GM23248 (cell line): Measurements from ENCODE around the gene CAMTA1. TPM values are rescaled to one million over a fixed set of nuclear protein-coding genes. Genes with fewer than 3 reads are reported as not detected.
"Not testable (repeated sequence)": the region's sequence is repeated elsewhere in the genome, so short reads cannot be mapped to it uniquely, and the experiment has no call there.

Experiments used
- DNase-seq: peaks from one replicate; pipeline ENCODE4 v3.0.0-alpha.2; 2015
- H2AFZ ChIP-seq: fragments of 200-600 bp; sonication (generic); 2 replicates; pipeline ENCODE4 v1.6.1; 2016; ENCODE audit warnings: antibody characterized with exemption
- H3F3A ChIP-seq: fragments of 200-600 bp; sonication (generic); 2 replicates; pipeline ENCODE4 v1.6.1; 2016; ENCODE audit warnings: mild to moderate bottlenecking, antibody characterized with exemption, mixed run types; ENCODE audit not compliant: insufficient read depth
- H3K27ac ChIP-seq: fragments of 200-600 bp; sonication (generic); 2 replicates; pipeline ENCODE4 v1.5.1; 2016; ENCODE audit warnings: mild to moderate bottlenecking
- H3K27me3 ChIP-seq: fragments of 200-600 bp; sonication (generic); replicated peaks from 2 replicates; pipeline ENCODE4 v1.6.1; 2016; ENCODE audit warnings: mild to moderate bottlenecking; ENCODE audit not compliant: insufficient read depth
- H3K36me3 ChIP-seq: fragments of 200-600 bp; sonication (generic); 2 replicates; pipeline ENCODE4 v1.6.1; 2016; ENCODE audit warnings: low read depth, mild to moderate bottlenecking
- H3K4me1 ChIP-seq: fragments of 200-600 bp; sonication (generic); 2 replicates; pipeline ENCODE4 v1.6.1; 2016; ENCODE audit warnings: mild to moderate bottlenecking; ENCODE audit not compliant: insufficient read depth
- H3K4me2 ChIP-seq: fragments of 200-600 bp; sonication (generic); one replicate; pipeline ENCODE4 v1.6.1; 2016; ENCODE audit warnings: mild to moderate bottlenecking; ENCODE audit not compliant: unreplicated experiment
- H3K4me3 ChIP-seq: fragments of 200-600 bp; sonication (generic); 2 replicates; pipeline ENCODE4 v1.5.1; 2016; ENCODE audit warnings: mild to moderate bottlenecking
- H3K79me2 ChIP-seq: fragments of 200-600 bp; sonication (generic); 2 replicates; pipeline ENCODE4 v1.6.1; 2016; ENCODE audit warnings: mild to moderate bottlenecking; ENCODE audit not compliant: insufficient read depth
- H3K9ac ChIP-seq: fragments of 200-600 bp; sonication (generic); 2 replicates; pipeline ENCODE4 v1.6.1; 2016; ENCODE audit warnings: mild to moderate bottlenecking
- H3K9me2 ChIP-seq: fragments of 200-600 bp; sonication (generic); 2 replicates; pipeline ENCODE4 v1.6.1; 2016; ENCODE audit warnings: mixed run types, mild to moderate bottlenecking, moderate library complexity; ENCODE audit not compliant: insufficient read depth
- H3K9me3 ChIP-seq: fragments of 200-600 bp; sonication (generic); one replicate; pipeline ENCODE4 v1.6.1; 2017; ENCODE audit warnings: low read depth
- H4K20me1 ChIP-seq: fragments of 200-600 bp; sonication (generic); 2 replicates; pipeline ENCODE4 v1.6.0; 2016; ENCODE audit not compliant: insufficient read depth
- EZH2 ChIP-seq: fragments of 200-600 bp; sonication (generic); IDR thresholded peaks from 2 replicates; pipeline ENCODE4 v1.6.1; 2018; ENCODE audit warnings: antibody characterized with exemption, mild to moderate bottlenecking; ENCODE audit not compliant: insufficient read depth, poor library complexity, severe bottlenecking
- EZH2phosphoT487 ChIP-seq: fragments of 200-600 bp; sonication (generic); IDR thresholded peaks from 2 replicates; pipeline ENCODE4 v1.6.1; 2018; ENCODE audit warnings: antibody characterized with exemption, moderate library complexity, mild to moderate bottlenecking, low read depth; ENCODE audit not compliant: insufficient read depth
- WGBS, 2 experiments: methylation state at CpG; one replicate each; pipeline ENCODE4 v1.1.6; 2015 to 2017; ENCODE audit warnings: low lambda C conversion rate in 2 of 2, low coverage in 1 of 2; ENCODE audit errors: missing lambda C conversion rate in 2 of 2; 5-methylcytosine and 5-hydroxymethylcytosine counted together
- in situ Hi-C: fragments of 300-500 bp; cut with MboI; formaldehyde crosslinking; loops from 2 replicates; pipeline ENCODE4 v1.15.0; 2020
- polyA plus RNA-seq: library from polyadenylated mRNA; unstranded; fragments of >200 nt; fragmentation: Nextera tagmentation; extraction: Ambion mirVana; gene quantifications from 2 replicates; pipeline ENCODE4 v1.2.1, GENCODE V29; 2016
- total RNA-seq: library from RNA; depleted of rRNA; stranded (reverse); fragments of >200 nt; shearing (Covaris generic); gene quantifications from 2 replicates; pipeline ENCODE4 v1.2.3, GENCODE V29; 2014

Gene CAMTA1
- total and polyA plus RNA-seq, 2 experiments from 2014 or later: 50.1 to 165 TPM

GRCh38 chr1:7407980-7408770 lies 622.9 kb downstream of the CAMTA1 start:
- DNase-seq: no peak
- Histone ChIP-seq H3F3A (no peaks in the 10 kb centered on the region), H3K9me3 (no peaks in the 10 kb centered on the region), H3K27me3 (no peaks in the 10 kb centered on the region), H3K9me2 (no peaks in the 10 kb centered on the region), H3K4me3 (no peak overlapping the region), H3K4me1 (no peaks in the 10 kb centered on the region), H2AFZ (no peak overlapping the region), H3K27ac (no peak overlapping the region), H4K20me1 (no peaks in the 10 kb centered on the region), H3K9ac (no peak overlapping the region), H3K4me2 (no peak overlapping the region), H3K79me2 (no peaks in the 10 kb centered on the region), H3K36me3 (no peaks in the 10 kb centered on the region)
- TF ChIP-seq EZH2phosphoT487 (no peak), EZH2 (no peak)
- 69 to 70% methylated on average over 23 of the region's 23 CpGs for WGBS, 2 experiments
- in situ Hi-C loops: no loop called here

- H3K79me2 ChIP-seq: no peaks in the 10 kb centered on the region
- TF ChIP-seq EZH2 (no peak), EZH2phosphoT487 (no peak)
- H3K9me3 ChIP-seq: no peaks in the 10 kb centered on the region
- no peak overlapping the region for H2AFZ ChIP-seq
- H3K27me3 ChIP-seq: no peaks in the 10 kb centered on the region
- H3K4me3 ChIP-seq: no peak overlapping the region
- H3K9me2 ChIP-seq: no peaks in the 10 kb centered on the region
- H3K4me2 ChIP-seq: no peak overlapping the region
- H4K20me1 ChIP-seq: no peaks in the 10 kb centered on the region
- H3K36me3 ChIP-seq: no peaks in the 10 kb centered on the region
- WGBS, 2 experiments: 68 to 69% methylated on average over 5 of the region's 5 CpGs
- H3K9ac ChIP-seq: no peak overlapping the region
- H3F3A ChIP-seq: no peaks in the 10 kb centered on the region
- no peak overlapping the region for H3K27ac ChIP-seq
- DNase-seq: no peak
- in situ Hi-C loops: no loop called here
- H3K4me1 ChIP-seq: no peaks in the 10 kb centered on the region
These were observed 623.5 kb downstream of the CAMTA1 start for GRCh38 chr1:7408771-7409150.

GRCh38 chr1:7409278-7409677 lies 624.0 kb downstream of the CAMTA1 start:
- in situ Hi-C loops: no loop called here
- H3K27ac ChIP-seq: no peak overlapping the region
- no peak overlapping the region for H3K4me2 ChIP-seq
- no peaks in the 10 kb centered on the region for H3K9me3 ChIP-seq
- no peak overlapping the region for H3K9ac ChIP-seq
- no peak overlapping the region for H3K4me3 ChIP-seq
- no peaks in the 10 kb centered on the region for H3K36me3 ChIP-seq
- no peaks in the 10 kb centered on the region for H3F3A ChIP-seq
- no peaks in the 10 kb centered on the region for H3K9me2 ChIP-seq
- no peak for TF ChIP-seq EZH2
- TF ChIP-seq EZH2phosphoT487: no peak
- H2AFZ ChIP-seq: no peak overlapping the region
- 79 to 83% methylated on average over 8 of the region's 8 CpGs for WGBS, 2 experiments
- no peak for DNase-seq
- no peaks in the 10 kb centered on the region for H3K27me3 ChIP-seq
- H3K79me2 ChIP-seq: no peaks in the 10 kb centered on the region
- no peaks in the 10 kb centered on the region for H4K20me1 ChIP-seq
- no peaks in the 10 kb centered on the region for H3K4me1 ChIP-seq

- Histone ChIP-seq H3K4me3 (no peak overlapping the region), H3K27me3 (no peaks in the 10 kb centered on the region), H2AFZ (no peak overlapping the region), H3K9me3 (no peaks in the 10 kb centered on the region), H3K9me2 (no peaks in the 10 kb centered on the region), H3K9ac (no peak overlapping the region), H3F3A (no peaks in the 10 kb centered on the region), H4K20me1 (no peaks in the 10 kb centered on the region), H3K36me3 (no peaks in the 10 kb centered on the region), H3K4me2 (no peak overlapping the region), H3K27ac (no peak overlapping the region), H3K4me1 (no peaks in the 10 kb centered on the region), H3K79me2 (no peaks in the 10 kb centered on the region)
- 41 to 50% methylated on average over 8 to 10 of the region's 10 CpGs for WGBS, 2 experiments
- in situ Hi-C loops: no loop called here
- TF ChIP-seq EZH2phosphoT487: no peak
- no peak for DNase-seq
These were observed 624.9 kb downstream of the CAMTA1 start for GRCh38 chr1:7410156-7410555.

- in situ Hi-C loops, H3K9me2 ChIP-seq, H3K27me3 ChIP-seq, H3K4me3 ChIP-seq, H3K9me3 ChIP-seq, H3K79me2 ChIP-seq, DNase-seq, H3K4me1 ChIP-seq, H3K9ac ChIP-seq, H4K20me1 ChIP-seq, H2AFZ ChIP-seq, H3K36me3 ChIP-seq, H3K4me2 ChIP-seq, H3K27ac ChIP-seq, H3F3A ChIP-seq: not testable (repeated sequence)
- WGBS, 2 experiments: 84 to 87% methylated on average over 12 of the region's 12 CpGs
These were observed 632.4 kb downstream of the CAMTA1 start for GRCh38 chr1:7417618-7418017.
